GM10248 (cell line): Measurements from ENCODE around the gene ZNF613.
"Not testable (repeated sequence)": the region's sequence is repeated elsewhere in the genome, so short reads cannot be mapped to it uniquely, and the experiment has no call there.

Experiments
- CTCF ChIA-PET: fragments of 300-600 bp; sonication (Branson Sonifier 250); formaldehyde crosslinking; extraction: SDS; loops from one replicate; lab custom pipeline; 2021; ENCODE audit warnings: antibody characterized with exemption; lab: Yijun Ruan, JAX
- POLR2A ChIA-PET: fragments of 350-650 bp; sonication (Branson Sonifier 250); formaldehyde crosslinking; extraction: SDS; loops from one replicate; lab custom pipeline; 2020; ENCODE audit warnings: antibody characterized with exemption; lab: Yijun Ruan, JAX
- DNase-seq: peaks from one replicate; pipeline ENCODE4 v3.0.0; 2012; ENCODE audit errors: extremely low spot score
- CTCF ChIP-seq: IDR thresholded peaks from 2 replicates; pipeline ENCODE4 v1.5.1; 2012; ENCODE audit warnings: mild to moderate bottlenecking, low read depth; ENCODE audit errors: extremely low read depth, missing control alignments, control extremely low read depth

Gene ZNF613

GRCh38 chr19:51980116-51980736, 53.0 kb downstream of the ZNF613 start:
- DNase-seq: no peak
- ChIA-PET CTCF (no interaction called here), POLR2A (no interaction called here)
- TF ChIP-seq CTCF: no peak

GRCh38 chr19:51980926-51981325, 53.7 kb downstream of the ZNF613 start:
- DNase-seq, CTCF ChIA-PET, POLR2A ChIA-PET: not testable (repeated sequence)

GRCh38 chr19:51983361-51983760, 56.1 kb downstream of the ZNF613 start:
- DNase-seq: no peak
- TF ChIP-seq CTCF: no peak
- ChIA-PET CTCF (no interaction called here), POLR2A (no interaction called here)

- POLR2A ChIA-PET: no interaction called here
- CTCF ChIA-PET: no interaction called here
- no peak for TF ChIP-seq CTCF
- DNase-seq: peak; percentile 84
These were observed 59.3 kb downstream of the ZNF613 start, which contains the start of gene ZNF350 for GRCh38 chr19:51986309-51987291. Gene ZNF350 (minus strand): TSS chr19:51986840. CDS start chr19:51974360, 12,480 bp downstream.

GRCh38 chr19:51993422-51993821, 66.2 kb downstream of the ZNF613 start:
- DNase-seq: no peak
- ChIA-PET CTCF (interaction anchor here (1.4 kb wide), 1 partner anchor 12 kb away, joined by 3 read pairs; no protein-coding TSS in a partner anchor), POLR2A (no interaction called here)
- no peak for TF ChIP-seq CTCF

GRCh38 chr19:51994048-51994644, 66.9 kb downstream of the ZNF613 start:
- no peak for DNase-seq
- CTCF ChIA-PET: interaction anchor here (1.4 kb wide), 1 partner anchor 11 kb away, joined by 3 read pairs; no protein-coding TSS in a partner anchor
- POLR2A ChIA-PET: no interaction called here
- no peak for TF ChIP-seq CTCF
